ENCODE measurements around the gene PACRG.

PACRG gene

GRCh38 chr6:163200289-163200688 is 472.5 kb downstream of the PACRG start:
- Histone ChIP-seq H2BK5ac (ENCODE audit: low read length) (no peak overlapping the region), H3K79me2 (ENCODE audit: control insufficient read depth, insufficient read depth, low read length) (no peaks in the 10 kb centered on the region), H4K5ac (ENCODE audit: low read length) (no peak overlapping the region), H3K27ac (ENCODE audit: low read depth, low read length) (no peak overlapping the region), H4K8ac (ENCODE audit: low read depth, low read length) (no peak overlapping the region), H3K23ac (ENCODE audit: low read length) (no peak overlapping the region), H3K36me3 (ENCODE audit: control insufficient read depth, insufficient read depth, low read length) (no peaks in the 10 kb centered on the region), H3K4ac (ENCODE audit: low read depth, low read length) (no peak overlapping the region), H3K4me2 (ENCODE audit: low read length) (no peak overlapping the region), H2BK120ac (ENCODE audit: low read depth, low read length) (no peak overlapping the region), H2AK5ac (ENCODE audit: low read length) (no peak overlapping the region), H3K56ac (ENCODE audit: low read length) (no peak overlapping the region), H3K79me1 (ENCODE audit: low read length) (no peaks in the 10 kb centered on the region), H3K27me3 (ENCODE audit: insufficient read depth, low read length, poor library complexity) (no peaks in the 10 kb centered on the region), H3K18ac (ENCODE audit: low read length) (no peak overlapping the region), H3K4me1 (ENCODE audit: control insufficient read depth, low read depth, low read length) (no peaks in the 10 kb centered on the region), H3K4me3 (ENCODE audit: low read length) (no peak overlapping the region), H2BK15ac (replicated peaks; ENCODE audit: low read depth) (no peak overlapping the region), H3K9ac (ENCODE audit: low read length) (no peak overlapping the region)
- DNase-seq, result no peak
- no CpG with 5 or more reads among the region's 11 CpGs for WGBS (ENCODE audit: extremely low coverage, insufficient coverage, low lambda C conversion rate)

GRCh38 chr6:163200694-163201093 is 472.9 kb downstream of the PACRG start:
- WGBS (ENCODE audit: extremely low coverage, insufficient coverage, low lambda C conversion rate), result no CpG with 5 or more reads among the region's 8 CpGs
- Histone ChIP-seq H3K79me2 (ENCODE audit: control insufficient read depth, insufficient read depth, low read length) (no peaks in the 10 kb centered on the region), H3K4me2 (ENCODE audit: low read length) (no peak overlapping the region), H3K27ac (ENCODE audit: low read depth, low read length) (no peak overlapping the region), H2AK5ac (ENCODE audit: low read length) (no peak overlapping the region), H3K4me3 (ENCODE audit: low read length) (no peak overlapping the region), H3K18ac (ENCODE audit: low read length) (no peak overlapping the region), H3K23ac (ENCODE audit: low read length) (no peak overlapping the region), H3K56ac (ENCODE audit: low read length) (no peak overlapping the region), H3K27me3 (ENCODE audit: insufficient read depth, low read length, poor library complexity) (no peaks in the 10 kb centered on the region), H3K9ac (ENCODE audit: low read length) (no peak overlapping the region), H3K4ac (ENCODE audit: low read depth, low read length) (no peak overlapping the region), H2BK120ac (ENCODE audit: low read depth, low read length) (no peak overlapping the region), H4K5ac (ENCODE audit: low read length) (no peak overlapping the region), H4K8ac (ENCODE audit: low read depth, low read length) (no peak overlapping the region), H2BK5ac (ENCODE audit: low read length) (no peak overlapping the region), H3K79me1 (ENCODE audit: low read length) (no peaks in the 10 kb centered on the region), H3K36me3 (ENCODE audit: control insufficient read depth, insufficient read depth, low read length) (no peaks in the 10 kb centered on the region), H2BK15ac (replicated peaks; ENCODE audit: low read depth) (no peak overlapping the region), H3K4me1 (ENCODE audit: control insufficient read depth, low read depth, low read length) (no peaks in the 10 kb centered on the region)
- DNase-seq, result no peak

DNA sequence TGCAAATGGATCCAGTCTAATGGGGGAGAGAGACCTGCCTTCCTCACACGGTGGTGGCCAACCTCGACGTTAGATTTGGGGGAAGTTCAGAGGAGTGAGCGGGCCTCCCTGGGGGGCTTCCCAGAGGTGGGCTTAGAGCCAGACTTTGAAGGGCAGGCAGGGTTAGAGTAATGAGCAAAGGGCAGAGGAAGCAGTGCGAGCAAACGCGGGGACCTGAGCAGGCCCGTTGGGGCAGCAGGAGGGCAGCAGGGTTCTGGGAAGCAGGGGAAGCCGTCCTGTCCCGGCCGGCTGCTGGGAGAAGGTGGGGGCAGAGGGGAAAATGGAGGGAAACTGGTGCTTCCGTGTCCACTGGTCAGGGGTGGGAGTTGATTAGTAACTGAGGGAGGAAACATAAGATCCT is 474.1 kb downstream of the PACRG start:
- H3K27ac ChIP-seq (ENCODE audit: low read depth, low read length), result no peak overlapping the region
- no peak overlapping the region for H3K4ac ChIP-seq (ENCODE audit: low read depth, low read length)
- H3K27me3 ChIP-seq (ENCODE audit: insufficient read depth, low read length, poor library complexity), result no peaks in the 10 kb centered on the region
- no peaks in the 10 kb centered on the region for H3K36me3 ChIP-seq (ENCODE audit: control insufficient read depth, insufficient read depth, low read length)
- no peak overlapping the region for H2BK5ac ChIP-seq (ENCODE audit: low read length)
- H3K4me2 ChIP-seq (ENCODE audit: low read length), result no peak overlapping the region
- no peaks in the 10 kb centered on the region for H3K4me1 ChIP-seq (ENCODE audit: control insufficient read depth, low read depth, low read length)
- no peak overlapping the region for H2BK15ac ChIP-seq (replicated peaks; ENCODE audit: low read depth)
- H4K5ac ChIP-seq (ENCODE audit: low read length), result no peak overlapping the region
- no peak overlapping the region for H4K8ac ChIP-seq (ENCODE audit: low read depth, low read length)
- no peak overlapping the region for H3K18ac ChIP-seq (ENCODE audit: low read length)
- H3K79me1 ChIP-seq (ENCODE audit: low read length), result no peaks in the 10 kb centered on the region
- DNase-seq, result no peak
- H3K56ac ChIP-seq (ENCODE audit: low read length), result no peak overlapping the region
- H2BK120ac ChIP-seq (ENCODE audit: low read depth, low read length), result no peak overlapping the region
- WGBS (ENCODE audit: extremely low coverage, insufficient coverage, low lambda C conversion rate), result no CpG with 5 or more reads among the region's 12 CpGs
- H3K9ac ChIP-seq (ENCODE audit: low read length), result no peak overlapping the region
- H3K79me2 ChIP-seq (ENCODE audit: control insufficient read depth, insufficient read depth, low read length), result no peaks in the 10 kb centered on the region
- H3K4me3 ChIP-seq (ENCODE audit: low read length), result no peak overlapping the region
- no peak overlapping the region for H2AK5ac ChIP-seq (ENCODE audit: low read length)
- no peak overlapping the region for H3K23ac ChIP-seq (ENCODE audit: low read length)

DNA sequence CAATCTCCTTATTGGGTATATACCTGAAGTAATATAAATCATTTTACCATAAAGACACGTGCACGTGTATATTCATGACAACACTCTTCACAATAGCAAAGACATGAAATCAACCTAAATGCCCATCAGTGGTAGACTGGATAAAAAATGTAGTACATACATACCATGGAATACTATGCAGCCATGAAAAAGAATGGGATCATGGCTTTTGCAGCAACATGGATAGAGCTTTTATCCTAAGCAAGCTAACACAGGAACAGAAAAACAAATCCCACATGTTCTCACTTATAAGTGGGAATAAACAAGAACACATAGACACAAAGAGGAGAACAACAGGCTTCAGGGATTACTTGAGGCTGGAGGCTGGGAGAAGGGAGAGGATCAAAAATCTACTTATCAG is 478.4 kb downstream of the PACRG start:
- H2BK5ac ChIP-seq (ENCODE audit: low read length), result no peak overlapping the region
- H3K18ac ChIP-seq (ENCODE audit: low read length), result no peak overlapping the region
- H3K79me2 ChIP-seq (ENCODE audit: control insufficient read depth, insufficient read depth, low read length), result no peaks in the 10 kb centered on the region
- no peak for DNase-seq
- H2BK15ac ChIP-seq (replicated peaks; ENCODE audit: low read depth), result no peak overlapping the region
- H3K36me3 ChIP-seq (ENCODE audit: control insufficient read depth, insufficient read depth, low read length), result no peaks in the 10 kb centered on the region
- H2BK120ac ChIP-seq (ENCODE audit: low read depth, low read length), result no peak overlapping the region
- no peaks in the 10 kb centered on the region for H3K4me1 ChIP-seq (ENCODE audit: control insufficient read depth, low read depth, low read length)
- H3K4ac ChIP-seq (ENCODE audit: low read depth, low read length), result no peak overlapping the region
- no peaks in the 10 kb centered on the region for H3K27me3 ChIP-seq (ENCODE audit: insufficient read depth, low read length, poor library complexity)
- no peak overlapping the region for H3K4me2 ChIP-seq (ENCODE audit: low read length)
- no peak overlapping the region for H4K8ac ChIP-seq (ENCODE audit: low read depth, low read length)
- WGBS (ENCODE audit: extremely low coverage, insufficient coverage, low lambda C conversion rate), result no CpG with 5 or more reads among the region's 2 CpGs
- no peak overlapping the region for H3K4me3 ChIP-seq (ENCODE audit: low read length)
- no peak overlapping the region for H4K5ac ChIP-seq (ENCODE audit: low read length)
- H2AK5ac ChIP-seq (ENCODE audit: low read length), result no peak overlapping the region
- H3K23ac ChIP-seq (ENCODE audit: low read length), result no peak overlapping the region
- no peaks in the 10 kb centered on the region for H3K79me1 ChIP-seq (ENCODE audit: low read length)
- no peak overlapping the region for H3K9ac ChIP-seq (ENCODE audit: low read length)
- no peak overlapping the region for H3K56ac ChIP-seq (ENCODE audit: low read length)
- no peak overlapping the region for H3K27ac ChIP-seq (ENCODE audit: low read depth, low read length)

GRCh38 chr6:163207431-163208383 is 479.9 kb downstream of the PACRG start:
- Histone ChIP-seq H3K79me1 (ENCODE audit: low read length) (no peaks in the 10 kb centered on the region), H4K8ac (ENCODE audit: low read depth, low read length) (no peak overlapping the region), H3K18ac (ENCODE audit: low read length) (no peak overlapping the region), H3K27ac (ENCODE audit: low read depth, low read length) (no peak overlapping the region), H3K56ac (ENCODE audit: low read length) (no peak overlapping the region), H3K27me3 (ENCODE audit: insufficient read depth, low read length, poor library complexity) (no peaks in the 10 kb centered on the region), H3K79me2 (ENCODE audit: control insufficient read depth, insufficient read depth, low read length) (no peaks in the 10 kb centered on the region), H2BK15ac (replicated peaks; ENCODE audit: low read depth) (no peak overlapping the region), H2BK5ac (ENCODE audit: low read length) (no peak overlapping the region), H3K9ac (ENCODE audit: low read length) (no peak overlapping the region), H3K4ac (ENCODE audit: low read depth, low read length) (no peak overlapping the region), H2AK5ac (ENCODE audit: low read length) (no peak overlapping the region), H3K36me3 (ENCODE audit: control insufficient read depth, insufficient read depth, low read length) (no peaks in the 10 kb centered on the region), H4K5ac (ENCODE audit: low read length) (no peak overlapping the region), H2BK120ac (ENCODE audit: low read depth, low read length) (no peak overlapping the region), H3K4me1 (ENCODE audit: control insufficient read depth, low read depth, low read length) (no peaks in the 10 kb centered on the region), H3K4me2 (ENCODE audit: low read length) (no peak overlapping the region), H3K4me3 (ENCODE audit: low read length) (no peak overlapping the region), H3K23ac (ENCODE audit: low read length) (no peak overlapping the region)
- DNase-seq, result no peak
- WGBS (ENCODE audit: extremely low coverage, insufficient coverage, low lambda C conversion rate), result no CpG with 5 or more reads among the region's 11 CpGs

DNA sequence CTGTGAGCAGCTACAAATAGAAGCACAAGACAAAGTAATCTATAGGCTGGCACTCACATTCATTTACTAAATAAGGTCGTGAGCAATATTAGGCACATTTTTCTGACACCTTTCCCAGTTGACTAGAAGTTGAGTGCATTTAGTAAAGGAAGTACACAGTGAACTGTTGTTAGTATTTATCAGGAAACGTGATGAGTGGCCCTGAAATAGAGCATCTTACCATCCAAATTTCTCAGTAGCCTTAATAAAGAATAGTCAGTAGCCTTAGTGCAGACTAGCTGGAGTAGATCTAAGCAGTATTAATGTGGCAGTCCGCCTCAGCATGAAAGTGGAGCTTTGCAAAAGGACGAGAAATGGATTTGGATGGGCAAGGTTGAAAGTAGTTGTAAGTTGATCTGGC is 481.2 kb downstream of the PACRG start:
- no CpG with 5 or more reads among the region's 4 CpGs for WGBS (ENCODE audit: extremely low coverage, insufficient coverage, low lambda C conversion rate)
- Histone ChIP-seq H3K4me1 (ENCODE audit: control insufficient read depth, low read depth, low read length) (no peaks in the 10 kb centered on the region), H3K4me2 (ENCODE audit: low read length) (no peak overlapping the region), H3K36me3 (ENCODE audit: control insufficient read depth, insufficient read depth, low read length) (no peaks in the 10 kb centered on the region), H3K79me2 (ENCODE audit: control insufficient read depth, insufficient read depth, low read length) (no peaks in the 10 kb centered on the region), H3K4me3 (ENCODE audit: low read length) (no peak overlapping the region), H3K4ac (ENCODE audit: low read depth, low read length) (no peak overlapping the region), H3K9ac (ENCODE audit: low read length) (no peak overlapping the region), H2BK15ac (replicated peaks; ENCODE audit: low read depth) (no peak overlapping the region), H3K79me1 (ENCODE audit: low read length) (no peaks in the 10 kb centered on the region), H3K27ac (ENCODE audit: low read depth, low read length) (no peak overlapping the region), H3K27me3 (ENCODE audit: insufficient read depth, low read length, poor library complexity) (no peaks in the 10 kb centered on the region), H3K23ac (ENCODE audit: low read length) (no peak overlapping the region), H2BK5ac (ENCODE audit: low read length) (no peak overlapping the region), H3K18ac (ENCODE audit: low read length) (no peak overlapping the region), H2AK5ac (ENCODE audit: low read length) (no peak overlapping the region), H4K8ac (ENCODE audit: low read depth, low read length) (no peak overlapping the region), H4K5ac (ENCODE audit: low read length) (no peak overlapping the region), H2BK120ac (ENCODE audit: low read depth, low read length) (no peak overlapping the region), H3K56ac (ENCODE audit: low read length) (no peak overlapping the region)
- no peak for DNase-seq

Measured in mesendoderm (in vitro differentiated cells).